ENCODE results near the gene OR5D16.

DNA sequence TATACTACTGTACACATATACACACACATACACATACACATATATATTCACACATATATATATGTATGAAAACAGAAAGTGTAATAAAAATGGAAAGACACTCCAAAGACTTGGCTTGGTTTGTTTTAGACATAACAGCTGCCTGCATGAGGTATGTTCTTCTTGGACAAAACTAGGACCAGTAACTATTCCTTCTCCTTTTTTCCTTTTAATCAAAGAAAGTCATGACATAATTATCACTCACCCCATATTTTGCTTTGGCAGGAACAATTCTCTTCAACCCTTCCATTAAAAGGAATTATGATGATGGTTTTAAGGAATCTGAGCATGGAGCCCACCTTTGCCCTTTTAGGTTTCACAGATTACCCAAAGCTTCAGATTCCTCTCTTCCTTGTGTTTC, 43.3 kb upstream of the OR5D16 start, which contains the start of gene OR5D14:
- TF ChIP-seq EZH2 (IDR thresholded peaks at IDR 0.05; ENCODE audit: borderline replicate concordance, insufficient read depth, low read depth, low read length, poor library complexity, severe bottlenecking) (no peak), CTCF (IDR thresholded peaks at IDR 0.05) (no peak)
